ENCODE measurements around the gene C9orf43.
"Not testable (repeated sequence)": the region's sequence is repeated elsewhere in the genome, so short reads cannot be mapped to it uniquely, and the experiment has no call there.

Gene C9orf43

DNA sequence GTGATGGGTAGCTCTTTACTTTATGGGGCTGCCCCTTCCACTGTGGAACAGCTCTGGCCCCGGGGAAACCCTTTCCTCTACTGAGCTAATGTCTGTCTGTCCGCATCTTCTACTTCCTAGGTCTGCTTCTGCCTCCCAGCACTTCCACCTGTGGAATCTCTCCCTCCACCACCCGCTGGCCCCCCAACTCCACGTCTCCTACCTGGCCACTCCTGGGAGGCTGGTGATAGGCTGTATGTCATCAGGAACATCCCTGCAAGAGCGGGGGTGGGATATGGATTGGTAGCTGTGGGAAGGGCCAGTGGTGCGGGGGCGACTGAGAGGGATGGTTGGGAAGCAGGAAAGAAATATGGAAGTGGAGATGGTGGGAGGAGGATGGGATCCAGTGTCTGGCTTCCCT, 18.6 kb upstream of the C9orf43 start:
- H3K27me3 Mint-ChIP-seq, result no peaks in the 10 kb centered on the region
- no peak overlapping the region for H3K27ac Mint-ChIP-seq
- H3K9me3 Mint-ChIP-seq, result no peaks in the 10 kb centered on the region
- H3K4me3 Mint-ChIP-seq, result no peak overlapping the region
- peaks cover 71% of the 10 kb centered on the region for H3K36me3 Mint-ChIP-seq (ENCODE audit: low read depth)
- peaks cover 3% of the 10 kb centered on the region for H3K4me1 Mint-ChIP-seq (ENCODE audit: low read depth)
- no peak for DNase-seq

DNA sequence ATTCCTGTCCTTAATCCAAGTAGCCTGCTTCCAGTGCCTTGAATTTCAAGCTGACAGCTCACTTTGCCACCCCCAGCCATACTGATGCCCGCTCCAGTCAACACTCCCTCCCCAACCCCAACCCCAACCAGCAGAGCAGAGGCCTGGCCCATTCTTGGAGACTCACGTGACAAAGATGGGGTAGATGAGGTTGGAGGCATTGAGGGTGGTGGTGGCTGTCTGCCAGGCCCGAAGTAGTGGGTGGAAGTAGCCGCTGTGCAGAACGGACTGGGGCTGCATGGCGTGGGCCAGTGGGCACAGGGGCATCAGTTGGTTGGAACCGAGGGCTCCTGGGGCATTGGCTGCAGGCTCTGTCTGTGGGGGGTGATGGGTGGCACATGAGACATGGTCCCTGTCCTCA, 17.3 kb upstream of the C9orf43 start:
- Mint-ChIP-seq H3K27me3 (no peaks in the 10 kb centered on the region), H3K27ac (no peak overlapping the region), H3K4me1 (ENCODE audit: low read depth) (peaks cover 6% of the 10 kb centered on the region), H3K4me3 (no peak overlapping the region), H3K36me3 (ENCODE audit: low read depth) (peaks cover 57% of the 10 kb centered on the region), H3K9me3 (no peaks in the 10 kb centered on the region)
- DNase-seq, result no peak

- peaks cover 40% of the 10 kb centered on the region for H3K36me3 Mint-ChIP-seq (ENCODE audit: low read depth)
- no peak for DNase-seq
- H3K4me3 Mint-ChIP-seq, result no peak overlapping the region
- H3K27ac Mint-ChIP-seq, result no peak overlapping the region
- H3K9me3 Mint-ChIP-seq, result no peaks in the 10 kb centered on the region
- no peaks in the 10 kb centered on the region for H3K27me3 Mint-ChIP-seq
- H3K4me1 Mint-ChIP-seq (ENCODE audit: low read depth), result peaks cover 19% of the 10 kb centered on the region
Observed at GRCh38 chr9:113395000-113395861, 15.3 kb upstream of the C9orf43 start.

DNA sequence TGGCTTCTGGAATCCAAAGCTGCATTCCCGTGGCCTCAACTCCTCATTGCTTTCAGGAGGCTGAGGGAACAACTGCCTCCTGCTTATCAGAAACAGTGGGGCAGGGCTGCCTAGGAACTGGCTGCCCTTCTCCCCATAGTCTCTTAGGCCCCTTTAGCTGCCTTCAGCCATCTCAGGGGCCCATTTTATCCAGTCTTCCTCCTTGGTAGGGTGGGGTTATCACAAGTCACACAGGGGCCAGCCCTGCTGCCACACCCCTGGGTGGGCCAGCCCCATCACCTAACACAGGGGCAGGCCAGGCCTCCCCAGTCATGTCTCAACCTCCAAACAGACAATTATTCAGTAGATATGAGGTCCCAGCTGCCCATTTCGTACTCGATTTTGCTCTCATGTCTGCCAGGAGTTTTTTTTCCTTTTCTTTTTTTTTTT, 13.3 kb upstream of the C9orf43 start:
- no peaks in the 10 kb centered on the region for H3K9me3 Mint-ChIP-seq
- no peaks in the 10 kb centered on the region for H3K27me3 Mint-ChIP-seq
- no peak for DNase-seq
- H3K4me3 Mint-ChIP-seq, result no peak overlapping the region
- peaks cover 28% of the 10 kb centered on the region for H3K4me1 Mint-ChIP-seq (ENCODE audit: low read depth)
- H3K27ac Mint-ChIP-seq, result no peak overlapping the region
- H3K36me3 Mint-ChIP-seq (ENCODE audit: low read depth), result peaks cover 21% of the 10 kb centered on the region

DNA sequence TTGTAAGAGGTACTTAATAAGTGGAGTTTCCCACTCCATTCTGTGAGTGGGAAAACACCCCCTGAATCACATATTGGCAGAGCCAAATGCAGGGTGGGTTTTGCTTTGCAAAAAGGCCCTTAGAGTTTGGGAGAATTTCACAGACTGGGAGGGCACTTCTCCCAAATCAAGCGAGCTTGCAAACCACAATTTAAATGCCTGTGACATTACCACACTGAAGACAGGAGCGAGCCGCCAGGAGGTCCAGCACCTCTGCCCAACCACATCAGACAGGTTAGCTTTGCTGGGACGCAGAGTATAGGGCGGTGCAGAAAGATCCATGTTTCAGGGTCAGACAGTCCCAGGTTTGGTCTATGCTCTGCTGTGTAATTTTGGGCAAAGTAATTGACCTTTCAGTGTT, 11.8 kb upstream of the C9orf43 start:
- Mint-ChIP-seq H3K4me3 (no peak overlapping the region), H3K36me3 (ENCODE audit: low read depth) (peaks cover 11% of the 10 kb centered on the region)

DNA sequence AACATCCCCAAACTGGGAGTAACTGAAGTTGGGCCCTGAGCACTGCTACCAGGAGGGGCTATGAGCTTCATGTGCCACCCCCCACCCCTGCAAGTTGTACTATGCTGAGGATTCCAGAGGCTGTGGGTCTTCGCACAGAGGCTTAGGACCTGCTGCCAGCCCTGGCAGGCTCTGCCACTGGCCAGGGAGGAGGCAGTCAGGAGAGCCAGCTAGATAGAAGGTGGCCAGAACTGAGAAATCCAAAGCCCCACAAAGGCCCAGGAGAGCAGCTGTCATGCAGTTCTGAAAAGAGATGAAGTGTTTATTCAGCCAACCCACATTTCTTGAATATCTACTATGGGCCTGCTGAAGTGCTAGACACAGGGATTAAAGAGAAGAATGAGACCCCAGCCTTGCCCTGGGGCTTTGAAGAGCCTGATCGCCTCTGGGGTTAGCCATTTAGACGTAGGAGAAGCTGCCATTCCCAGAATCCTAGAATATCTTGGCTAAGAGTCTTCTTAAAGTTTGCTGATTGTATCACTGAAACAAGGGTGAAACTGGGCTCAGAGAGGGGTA, 10.8 kb upstream of the C9orf43 start:
- H3K36me3 Mint-ChIP-seq (ENCODE audit: low read depth), result peaks cover 9% of the 10 kb centered on the region
- H3K27me3 Mint-ChIP-seq, result no peaks in the 10 kb centered on the region
- peaks cover 28% of the 10 kb centered on the region for H3K4me1 Mint-ChIP-seq (ENCODE audit: low read depth)
- peak overlapping the region; percentile 90 for H3K4me3 Mint-ChIP-seq
- H3K27ac Mint-ChIP-seq, result peak overlapping the region; percentile 52
- no peaks in the 10 kb centered on the region for H3K9me3 Mint-ChIP-seq
- DNase-seq, result no peak

More for the DNA sequence above, 11.8 kb upstream of the C9orf43 start:
- Mint-ChIP-seq H3K9me3 (no peaks in the 10 kb centered on the region), H3K27me3 (no peaks in the 10 kb centered on the region), H3K4me1 (ENCODE audit: low read depth) (peaks cover 28% of the 10 kb centered on the region), H3K27ac (no peak overlapping the region)
- DNase-seq, result no peak

- no peaks in the 10 kb centered on the region for H3K27me3 Mint-ChIP-seq
- peaks cover 5% of the 10 kb centered on the region for H3K36me3 Mint-ChIP-seq (ENCODE audit: low read depth)
- peaks cover 28% of the 10 kb centered on the region for H3K4me1 Mint-ChIP-seq (ENCODE audit: low read depth)
- H3K9me3 Mint-ChIP-seq, result no peaks in the 10 kb centered on the region
- H3K27ac Mint-ChIP-seq, result peak within 1 kb of the TSS; percentile 87
- peak; percentile 99 for DNase-seq
- H3K4me3 Mint-ChIP-seq, result peak within 1 kb of the TSS; percentile 90
Observed at GRCh38 chr9:113401027-113401792, 9.3 kb upstream of the C9orf43 start, which contains the start of gene ALAD. Gene ALAD (minus strand): TSS chr9:113401284. CDS start chr9:113393559, 7,725 bp downstream.

DNA sequence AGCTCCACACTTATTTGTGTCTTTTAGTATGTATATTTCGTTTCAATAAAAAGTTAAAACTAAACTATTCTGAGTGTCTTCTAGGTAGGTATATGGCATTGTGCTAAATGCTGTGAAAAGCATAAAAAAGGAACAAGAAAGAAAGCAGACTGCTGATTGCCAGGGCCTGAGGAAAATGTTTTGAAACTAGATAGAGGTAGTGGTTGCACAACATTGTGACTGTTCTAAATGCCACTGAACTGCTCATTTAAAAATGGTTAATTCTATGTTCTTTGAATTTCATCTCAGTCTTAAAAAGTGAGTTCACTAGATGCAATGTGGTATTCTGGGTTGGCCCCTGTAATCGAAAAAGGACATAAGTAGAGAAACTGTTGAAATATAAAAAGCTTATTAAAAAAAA, 6.9 kb upstream of the C9orf43 start:
- no peak overlapping the region for H3K4me3 Mint-ChIP-seq
- no peak for DNase-seq
- peaks cover 24% of the 10 kb centered on the region for H3K36me3 Mint-ChIP-seq (ENCODE audit: low read depth)

GRCh38 chr9:113406353-113406752, 4.2 kb upstream of the C9orf43 start:
- H3K4me3 Mint-ChIP-seq, H3K27me3 Mint-ChIP-seq, DNase-seq, H3K9me3 Mint-ChIP-seq: not testable (repeated sequence)
- Mint-ChIP-seq H3K4me1 (ENCODE audit: low read depth) (peaks cover 38% of the 10 kb centered on the region), H3K36me3 (ENCODE audit: low read depth) (peaks cover 49% of the 10 kb centered on the region), H3K27ac (peak overlapping the region; percentile 99)

More for the DNA sequence above, 6.9 kb upstream of the C9orf43 start:
- Mint-ChIP-seq H3K27me3 (no peaks in the 10 kb centered on the region), H3K9me3 (no peaks in the 10 kb centered on the region), H3K4me1 (ENCODE audit: low read depth) (peaks cover 40% of the 10 kb centered on the region), H3K27ac (no peak overlapping the region)

DNA sequence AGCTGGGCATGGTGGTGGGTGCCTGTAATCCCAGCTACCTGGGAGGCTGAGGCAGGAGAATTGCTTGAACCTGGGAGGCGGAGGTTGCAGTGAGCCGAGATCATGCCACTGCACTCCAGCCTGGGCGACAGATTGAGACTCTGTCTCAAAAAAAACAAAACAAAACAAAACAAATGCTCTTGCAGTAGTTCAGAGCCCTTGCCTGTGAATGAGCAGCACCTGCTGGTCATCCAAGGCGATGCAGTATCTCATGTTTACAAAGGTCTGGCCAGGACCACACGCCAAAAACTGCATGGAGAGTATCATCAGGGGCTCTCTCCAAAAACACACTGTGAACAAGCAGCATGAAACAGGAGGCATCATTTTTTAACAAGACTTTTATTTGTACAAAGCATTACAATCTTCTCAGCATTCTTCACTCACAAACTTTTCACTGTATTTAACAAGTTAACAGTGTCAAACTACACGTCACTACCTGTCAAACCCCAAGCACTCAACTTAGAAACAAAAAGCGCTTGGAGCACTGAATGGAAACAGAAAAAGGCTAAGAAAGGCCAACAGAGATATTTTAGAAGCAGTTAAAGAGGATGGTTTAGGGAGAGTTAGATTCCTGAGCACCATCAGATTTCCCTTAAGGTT, 3.6 kb upstream of the C9orf43 start:
- H3K27me3 Mint-ChIP-seq, H3K9me3 Mint-ChIP-seq: not testable (repeated sequence)
- H3K4me1 Mint-ChIP-seq (ENCODE audit: low read depth), result peaks cover 36% of the 10 kb centered on the region
- DNase-seq, result peak; percentile 57
- peak overlapping the region; percentile 94 for H3K4me3 Mint-ChIP-seq
- H3K27ac Mint-ChIP-seq, result peak overlapping the region; percentile 99
- peaks cover 49% of the 10 kb centered on the region for H3K36me3 Mint-ChIP-seq (ENCODE audit: low read depth)

DNA sequence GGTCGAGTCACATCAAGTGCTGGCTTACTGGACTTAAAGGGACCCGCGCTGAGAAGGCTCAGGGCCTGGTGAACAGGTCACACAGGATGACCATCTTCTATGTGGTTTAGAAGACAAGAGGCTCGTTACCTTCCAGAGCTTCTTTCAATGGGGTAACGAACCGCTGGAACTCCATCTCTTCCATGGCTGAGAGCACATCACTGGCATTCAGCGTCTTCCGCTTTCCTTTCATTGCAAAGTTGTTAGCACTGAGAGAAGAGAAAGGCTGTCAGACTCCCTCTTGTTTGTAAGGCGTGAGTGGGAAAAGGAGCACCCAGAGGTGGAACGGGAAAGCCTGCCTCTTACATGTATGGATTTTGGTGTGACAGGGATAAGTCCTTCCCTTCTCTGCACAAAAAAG, 1.1 kb upstream of the C9orf43 start:
- Mint-ChIP-seq H3K27me3 (no peaks in the 10 kb centered on the region), H3K9me3 (no peaks in the 10 kb centered on the region), H3K4me3 (peak overlapping the region; percentile 94), H3K4me1 (ENCODE audit: low read depth) (peaks cover 37% of the 10 kb centered on the region), H3K36me3 (ENCODE audit: low read depth) (peaks cover 49% of the 10 kb centered on the region), H3K27ac (peak overlapping the region; percentile 99)
- DNase-seq, result no peak

DNA sequence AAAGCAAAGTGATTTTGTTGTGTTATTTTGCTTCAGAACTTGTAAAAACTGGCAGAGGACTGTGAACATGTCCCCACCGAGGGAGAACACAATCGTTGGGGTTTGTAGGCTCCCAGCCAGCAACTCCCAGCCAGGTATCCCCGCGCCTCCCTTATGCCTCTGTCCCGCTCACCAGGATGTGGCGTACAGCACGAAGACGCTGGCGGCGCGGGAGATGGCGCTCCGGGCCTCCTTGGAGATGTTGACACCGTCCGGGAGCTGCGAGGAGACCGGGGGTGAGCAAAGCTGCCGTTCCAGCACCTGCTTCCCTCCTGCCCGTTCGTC, 702 bp upstream of the C9orf43 start:
- Mint-ChIP-seq H3K27ac (peak overlapping the region; percentile 99), H3K36me3 (ENCODE audit: low read depth) (peaks cover 49% of the 10 kb centered on the region), H3K27me3 (no peaks in the 10 kb centered on the region), H3K4me1 (ENCODE audit: low read depth) (peaks cover 37% of the 10 kb centered on the region), H3K9me3 (no peaks in the 10 kb centered on the region), H3K4me3 (peak overlapping the region; percentile 94)
- no peak for DNase-seq

DNA sequence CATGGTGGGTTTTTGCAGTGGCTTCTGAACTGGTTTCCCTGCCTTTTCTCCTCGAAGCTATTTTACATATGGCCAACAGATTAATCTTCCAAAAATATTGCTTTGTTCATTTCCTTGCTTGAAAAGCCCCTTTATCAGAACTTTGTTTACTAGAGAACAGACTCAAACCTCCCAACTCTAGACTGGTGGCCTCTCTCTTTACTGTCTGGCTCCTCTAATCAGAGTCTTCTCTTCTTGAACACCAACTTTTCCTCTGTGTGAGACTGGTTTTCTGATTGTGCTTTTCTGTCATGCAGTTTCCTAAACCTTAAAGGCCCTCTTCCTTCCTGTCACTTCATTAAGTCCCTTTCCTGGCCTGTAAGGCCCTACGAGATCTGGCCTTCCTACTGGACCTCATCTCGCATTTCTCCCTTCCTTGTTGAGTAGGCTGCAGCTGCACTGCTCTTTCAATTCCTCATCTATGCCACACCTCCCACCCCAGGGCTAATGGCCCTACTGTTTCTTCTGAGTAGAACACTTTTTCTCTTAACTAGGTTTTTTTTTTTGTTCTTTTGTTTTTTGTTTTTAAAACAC, 5.7 kb downstream of the C9orf43 start:
- Mint-ChIP-seq H3K9me3 (no peaks in the 10 kb centered on the region), H3K36me3 (ENCODE audit: low read depth) (no peaks in the 10 kb centered on the region), H3K27me3 (no peaks in the 10 kb centered on the region), H3K4me1 (ENCODE audit: low read depth) (peaks cover 6% of the 10 kb centered on the region), H3K4me3 (no peak overlapping the region), H3K27ac (no peak overlapping the region)
- DNase-seq, result no peak

GRCh38 chr9:113417370-113417769, 6.8 kb downstream of the C9orf43 start:
- H3K27ac Mint-ChIP-seq, result no peak overlapping the region
- no peaks in the 10 kb centered on the region for H3K27me3 Mint-ChIP-seq
- no peaks in the 10 kb centered on the region for H3K36me3 Mint-ChIP-seq (ENCODE audit: low read depth)
- no peak overlapping the region for H3K4me3 Mint-ChIP-seq
- H3K9me3 Mint-ChIP-seq, result no peaks in the 10 kb centered on the region
- H3K4me1 Mint-ChIP-seq (ENCODE audit: low read depth), result no peaks in the 10 kb centered on the region
- no peak for DNase-seq
